HG02798 (cell line): ENCODE data around the gene PIGH.
"Not testable (repeated sequence)": the region's sequence is repeated elsewhere in the genome, so short reads cannot be mapped to it uniquely, and the experiment has no call there.

Experiments
- ATAC-seq: cut with Tn5 transposase; IDR thresholded peaks from one replicate; pipeline ENCODE4 v1.9.1; 2021; ENCODE audit warnings: mild to moderate bottlenecking; ENCODE audit not compliant: unreplicated experiment, poor library complexity

The PIGH gene

GRCh38 chr14:67555518-67556090 lies 44.5 kb downstream of the PIGH start:
- no peak for ATAC-seq

DNA sequence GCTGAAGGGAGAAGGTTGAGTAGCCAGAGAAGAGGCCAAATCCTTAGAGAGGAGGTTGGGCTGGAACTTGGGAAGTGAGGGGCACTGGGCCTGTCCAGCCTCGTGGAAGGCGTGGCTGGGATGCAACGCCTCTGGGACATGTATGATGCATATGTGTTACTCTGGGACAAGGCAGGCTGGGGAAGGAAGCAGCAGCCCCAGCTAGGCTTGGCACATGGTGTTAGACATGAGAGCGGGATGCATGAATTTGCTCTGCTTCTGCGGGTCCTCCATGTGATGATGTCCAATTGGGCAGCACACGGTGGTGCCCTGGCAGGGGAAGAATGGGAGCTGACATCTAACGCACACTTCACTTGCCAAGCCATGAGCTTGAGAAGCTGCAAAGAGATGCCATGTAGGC lies 45.7 kb downstream of the PIGH start:
- no peak for ATAC-seq

DNA sequence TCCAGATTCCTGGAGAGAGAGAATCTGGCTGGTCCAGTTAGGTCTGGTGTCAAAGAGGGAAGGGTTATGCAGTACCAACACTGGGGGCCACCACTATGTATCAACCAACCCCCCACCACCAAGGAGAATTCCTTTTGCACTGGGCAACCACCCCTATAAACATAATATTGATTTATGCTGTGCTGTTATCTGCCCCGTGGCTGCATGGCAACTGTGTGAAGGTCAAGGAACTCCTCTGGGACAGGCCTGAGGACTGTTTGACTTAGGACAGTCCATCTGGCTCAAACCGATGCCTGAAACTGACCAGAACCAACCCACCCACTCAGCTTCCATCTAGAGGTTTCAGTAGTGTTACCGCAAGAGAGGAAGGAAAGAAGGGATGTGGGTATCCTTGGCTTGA lies 46.5 kb downstream of the PIGH start:
- no peak for ATAC-seq

DNA sequence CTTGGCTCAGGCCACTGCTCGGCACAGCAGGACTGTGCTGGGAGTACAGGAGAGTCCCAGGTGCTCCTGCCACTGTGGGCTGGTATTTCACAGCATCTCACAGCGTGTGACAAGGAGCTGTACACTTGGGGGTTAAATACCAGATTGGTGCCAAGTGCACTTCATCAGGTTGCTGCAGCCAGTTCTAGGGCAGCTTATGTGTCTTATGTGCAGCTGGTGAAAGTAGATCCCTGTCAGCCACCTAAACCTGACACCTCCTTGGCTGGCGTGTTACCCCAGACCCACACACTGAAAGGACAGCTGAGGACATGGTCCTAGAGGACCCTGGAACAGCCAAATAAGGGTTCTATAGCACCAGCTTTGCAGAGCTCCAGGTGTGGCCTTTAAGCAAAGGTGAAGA lies 48.1 kb downstream of the PIGH start:
- ATAC-seq, result no peak

DNA sequence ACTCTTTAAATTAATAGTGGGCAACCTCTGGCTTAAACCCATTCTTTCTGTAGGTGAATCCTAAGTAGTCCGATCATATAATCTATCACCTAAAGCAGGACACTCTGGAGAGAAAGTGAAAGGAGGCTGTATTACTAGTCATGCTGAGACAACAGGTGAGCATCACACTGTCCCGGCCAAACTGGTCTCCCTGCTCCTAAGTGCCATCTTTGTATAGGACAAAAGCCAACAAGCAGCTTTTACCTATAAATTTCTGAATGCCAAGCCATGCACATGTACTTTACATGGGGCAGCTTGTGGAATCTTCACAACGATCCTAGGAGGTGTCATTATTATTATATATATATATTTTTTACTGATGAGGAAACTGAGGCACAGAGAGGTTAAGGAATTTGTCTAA lies 48.9 kb downstream of the PIGH start:
- ATAC-seq, result no peak

DNA sequence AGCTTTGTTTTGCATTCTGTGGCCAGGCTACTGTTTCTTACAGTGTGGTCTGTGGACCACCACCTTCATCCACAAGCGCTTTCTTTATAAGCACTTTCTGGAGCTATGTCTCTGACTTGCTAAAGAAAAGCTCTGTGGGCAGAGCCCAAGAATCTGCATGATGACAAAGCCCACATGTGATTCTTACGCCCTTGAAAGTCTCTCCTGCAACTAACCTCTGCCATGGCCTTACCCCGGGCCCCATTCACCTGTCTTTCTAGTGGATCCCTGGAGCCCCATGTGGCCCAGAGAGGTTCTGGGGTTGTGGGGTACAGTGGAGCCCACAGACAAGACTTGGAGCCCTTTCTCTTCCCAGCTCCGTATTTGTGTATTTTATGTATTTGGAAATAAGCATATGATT lies 50.3 kb downstream of the PIGH start:
- ATAC-seq, result no peak

GRCh38 chr14:67547224-67547780 lies 52.8 kb downstream of the PIGH start:
- no peak for ATAC-seq

GRCh38 chr14:67544590-67544989 lies 55.5 kb downstream of the PIGH start:
- ATAC-seq, result no peak

- not testable (repeated sequence) for ATAC-seq
These were observed 57.4 kb downstream of the PIGH start for GRCh38 chr14:67542620-67543019.

DNA sequence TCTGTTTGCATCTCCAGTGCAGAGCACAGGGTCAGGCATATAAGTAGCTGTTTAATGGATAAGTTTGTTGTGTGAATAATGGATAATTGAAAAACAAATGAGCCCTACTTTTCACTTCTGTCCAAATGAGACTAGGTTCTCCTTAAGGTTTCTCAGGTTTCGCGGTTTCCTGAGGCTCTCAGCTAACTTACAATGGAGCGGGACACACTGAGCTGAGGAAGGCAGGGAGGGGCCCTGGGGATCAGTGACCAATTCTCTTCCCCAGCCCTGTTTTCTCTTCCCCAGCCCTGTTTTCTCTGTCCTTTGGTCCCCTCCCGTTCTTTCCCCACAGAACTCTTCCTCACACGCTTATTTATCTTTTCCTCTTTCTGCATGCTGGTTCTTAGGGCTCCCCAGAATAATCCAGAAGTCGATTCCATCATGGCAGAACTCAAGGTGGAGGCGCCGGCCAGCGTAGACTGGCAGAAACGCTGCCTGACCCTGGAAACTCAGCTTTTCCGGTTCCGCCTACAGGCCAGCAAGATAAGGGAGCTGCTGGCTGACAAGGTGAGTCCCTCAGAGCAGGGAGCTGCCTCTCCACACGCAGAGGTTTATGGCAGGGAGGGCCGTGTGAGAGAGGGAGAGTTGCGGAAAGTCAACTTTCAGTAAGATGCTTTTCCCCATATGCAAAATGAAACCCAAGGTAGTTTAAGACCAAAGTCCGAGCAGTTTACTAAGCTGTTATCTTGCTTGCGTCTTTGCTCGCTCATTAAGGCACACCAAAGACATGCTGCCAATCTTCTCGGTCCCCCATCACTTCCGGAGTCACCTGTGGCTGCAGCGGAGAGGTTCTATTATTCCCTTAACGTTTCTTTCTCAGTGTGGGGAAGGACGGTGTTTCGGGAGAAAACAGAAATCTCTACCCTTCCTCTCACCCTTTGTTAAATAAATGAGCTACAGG lies 58.4 kb downstream of the PIGH start:
- ATAC-seq, result no peak
